GM13977 (cell line): ENCODE results near the gene SENP8.
"Not testable (repeated sequence)": the region's sequence is repeated elsewhere in the genome, so short reads cannot be mapped to it uniquely, and the experiment has no call there.

Experiments
- DNase-seq: peaks from one replicate; pipeline ENCODE4 v3.0.0; 2012; ENCODE audit warnings: low spot score
- CTCF ChIP-seq: IDR thresholded peaks from 2 replicates; pipeline ENCODE4 v1.5.1; 2012; ENCODE audit warnings: mild to moderate bottlenecking, control low read depth; ENCODE audit not compliant: insufficient read depth; ENCODE audit errors: extremely low read depth, missing control alignments
- in situ Hi-C: fragments of 300-500 bp; cut with MboI; formaldehyde crosslinking; loops from one replicate; pipeline ENCODE4 v1.12.0; 2022; ENCODE audit warnings: low sequenced_read_pairs, low pct_unique_long_range_greater_than_20kb, mixed read lengths, inconsistent platforms; ENCODE audit not compliant: unreplicated experiment

The SENP8 gene

GRCh38 chr15:72096796-72097195, 21.4 kb upstream of the SENP8 start:
- no peak for DNase-seq
- in situ Hi-C loops: no loop called here
- no peak for TF ChIP-seq CTCF

GRCh38 chr15:72098040-72098439, 20.2 kb upstream of the SENP8 start:
- DNase-seq: no peak

GRCh38 chr15:72099155-72099554, 19.0 kb upstream of the SENP8 start:
- DNase-seq: no peak
- TF ChIP-seq CTCF: no peak
- in situ Hi-C loops: no loop called here

More at GRCh38 chr15:72098040-72098439, 20.2 kb upstream of the SENP8 start:
- no peak for TF ChIP-seq CTCF
- in situ Hi-C loops: no loop called here

DNA sequence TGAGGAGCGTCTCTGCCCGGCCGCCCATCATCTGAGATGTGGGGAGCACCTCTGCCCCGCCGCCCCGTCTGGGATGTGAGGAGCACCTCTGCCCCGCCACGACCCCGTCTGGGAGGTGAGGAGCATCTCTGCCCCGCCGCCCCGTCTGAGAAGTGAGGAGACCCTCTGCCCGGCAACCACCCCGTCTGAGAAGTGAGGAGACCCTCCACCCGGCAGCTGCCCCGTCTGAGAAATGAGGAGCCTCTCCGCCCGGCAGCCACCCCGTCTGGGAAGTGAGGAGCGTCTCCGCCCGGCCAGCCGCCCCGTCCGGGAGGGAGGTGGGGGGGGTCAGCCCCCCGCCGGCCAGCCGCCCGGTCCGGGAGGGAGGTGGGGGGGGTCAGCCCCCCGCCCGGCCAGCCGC, 17.7 kb upstream of the SENP8 start:
- DNase-seq, in situ Hi-C loops: not testable (repeated sequence)

GRCh38 chr15:72105111-72105510, 13.1 kb upstream of the SENP8 start:
- DNase-seq: no peak
- TF ChIP-seq CTCF: no peak
- in situ Hi-C loops: no loop called here

GRCh38 chr15:72106068-72106467, 12.1 kb upstream of the SENP8 start:
- no peak for TF ChIP-seq CTCF
- DNase-seq: no peak
- in situ Hi-C loops: no loop called here

GRCh38 chr15:72110355-72110754, 7.8 kb upstream of the SENP8 start:
- in situ Hi-C loops: no loop called here
- DNase-seq: no peak
- TF ChIP-seq CTCF: no peak
